Measurements from ENCODE around the gene PIGT. TPM values are rescaled to one million over a fixed set of nuclear protein-coding genes. Genes with fewer than 3 reads are reported as not detected.

The PIGT gene
- polyA plus RNA-seq, 1 of the 3 experiments (the other 2 are of a cell fraction): 144 TPM

GRCh38 chr20:45374101-45374467 is 41.9 kb upstream of the PIGT start:
- no peak for DNase-seq

GRCh38 chr20:45374966-45375365 is 41.0 kb upstream of the PIGT start:
- CTCF ChIA-PET: interaction anchor here (0.7 to 15.6 kb wide), 12 partner anchors 12 to 396 kb away, joined by 3 to 143 read pairs (median 10); partner anchors contain the start of genes DBNDD2 and SYS1
- DNase-seq: no peak
- TF ChIP-seq RXRA (IDR thresholded peaks at IDR 0.05; ENCODE audit: borderline replicate concordance, low read depth) (no peak), FOXM1 (IDR thresholded peaks at IDR 0.05; ENCODE audit: low read depth) (no peak)

More at GRCh38 chr20:45374101-45374467, 41.9 kb upstream of the PIGT start:
- no peaks in the 10 kb centered on the region for H3K4me1 ChIP-seq (ENCODE audit: control insufficient read depth in 1 of 2, insufficient read depth in 2 of 2, low read depth in 1 of 2, low read length in 1 of 2)
- H3K4me3 ChIP-seq (ENCODE audit: low read depth in 2 of 2, low read length in 1 of 2): no peak overlapping the region
- no peak overlapping the region for H2AFZ ChIP-seq (ENCODE audit: low read depth)
- TF ChIP-seq CTCF (IDR thresholded peaks at IDR 0.05): 0 out of 2 replicates have a peak, but pooled peaks have one; percentile 6
- no peak for TF ChIP-seq PBX3 (IDR thresholded peaks at IDR 0.05)
- H3K79me2 ChIP-seq (ENCODE audit: insufficient read depth): no peaks in the 10 kb centered on the region
- no peaks in the 10 kb centered on the region for H3K27me3 ChIP-seq (ENCODE audit: insufficient read depth)
- no peak overlapping the region for H3K9ac ChIP-seq
- no peaks in the 10 kb centered on the region for H3K9me2 ChIP-seq
- ChIA-PET POLR2A (interaction anchor here (1.1 to 1.2 kb wide), 2 partner anchors 53 to 63 kb away, joined by 4 to 5 read pairs; no protein-coding TSS in a partner anchor), CTCF (interaction anchor here (0.6 to 15.6 kb wide), 33 partner anchors 10 to 1518 kb away, joined by 3 to 143 read pairs (median 5); partner anchors contain the start of genes DBNDD2, PIGT and SYS1)
- H3K27ac ChIP-seq (ENCODE audit: low read depth in 2 of 2, low read length in 1 of 2): no peak overlapping the region
- H3F3A ChIP-seq (replicated peaks; ENCODE audit: insufficient read depth): no peaks in the 10 kb centered on the region
- H3K4me2 ChIP-seq: no peak overlapping the region
- no peaks in the 10 kb centered on the region for H4K20me1 ChIP-seq (ENCODE audit: insufficient read depth)
- peaks cover 2 to 9% of the 10 kb centered on the region in 2 experiments for H3K36me3 ChIP-seq (replicated peaks in 1 of 2; ENCODE audit: control insufficient read depth in 1 of 2, insufficient read depth in 2 of 2, low read length in 1 of 2)
- 74% methylated on average over 9 of the region's 9 CpGs for WGBS (ENCODE audit: low lambda C conversion rate)
- no peaks in the 10 kb centered on the region for H3K9me3 ChIP-seq

GRCh38 chr20:45377269-45377668 is 38.7 kb upstream of the PIGT start:
- POLR2A ChIA-PET: no interaction called here
- CTCF ChIA-PET: interaction anchor here (1.2 to 15.6 kb wide), 5 partner anchors 11 to 394 kb away, joined by 3 to 143 read pairs (median 6); partner anchors contain the start of gene SYS1
- Histone ChIP-seq H3K27ac (ENCODE audit: low read depth in 2 of 2, low read length in 1 of 2) (no peak overlapping the region), H3K27me3 (ENCODE audit: insufficient read depth) (no peaks in the 10 kb centered on the region), H3K9me3 (no peaks in the 10 kb centered on the region), H3K79me2 (ENCODE audit: insufficient read depth) (no peaks in the 10 kb centered on the region), H3K4me3 (ENCODE audit: low read depth in 2 of 2, low read length in 1 of 2) (no peak overlapping the region), H3K9me2 (no peaks in the 10 kb centered on the region), H3K4me2 (no peak overlapping the region), H3K4me1 (ENCODE audit: control insufficient read depth in 1 of 2, insufficient read depth in 2 of 2, low read depth in 1 of 2, low read length in 1 of 2) (no peaks in the 10 kb centered on the region), H2AFZ (ENCODE audit: low read depth) (no peak overlapping the region), H3K9ac (no peak overlapping the region), H4K20me1 (ENCODE audit: insufficient read depth) (no peaks in the 10 kb centered on the region), H3K36me3 (replicated peaks in 1 of 2; ENCODE audit: control insufficient read depth in 1 of 2, insufficient read depth in 2 of 2, low read length in 1 of 2) (no peaks in the 10 kb centered on the region), H3F3A (replicated peaks; ENCODE audit: insufficient read depth) (no peaks in the 10 kb centered on the region)
- no peak for DNase-seq
- WGBS (ENCODE audit: low lambda C conversion rate): 95% methylated on average over 9 of the region's 11 CpGs
- TF ChIP-seq IRF3 (IDR thresholded peaks at IDR 0.05; ENCODE audit: low read depth, low read length) (no peak), USF1 (IDR thresholded peaks at IDR 0.05; ENCODE audit: borderline replicate concordance, low read depth) (no peak)

More at GRCh38 chr20:45374966-45375365, 41.0 kb upstream of the PIGT start:
- no peaks in the 10 kb centered on the region for H4K20me1 ChIP-seq (ENCODE audit: insufficient read depth)
- H3K9me3 ChIP-seq: no peaks in the 10 kb centered on the region
- H3K4me3 ChIP-seq (ENCODE audit: low read depth in 2 of 2, low read length in 1 of 2): no peak overlapping the region
- no peaks in the 10 kb centered on the region for H3K79me2 ChIP-seq (ENCODE audit: insufficient read depth)
- POLR2A ChIA-PET: no interaction called here
- H3K4me2 ChIP-seq: no peak overlapping the region
- H2AFZ ChIP-seq (ENCODE audit: low read depth): no peak overlapping the region
- H3K9me2 ChIP-seq: no peaks in the 10 kb centered on the region
- no peaks in the 10 kb centered on the region for H3F3A ChIP-seq (replicated peaks; ENCODE audit: insufficient read depth)
- no peaks in the 10 kb centered on the region for H3K36me3 ChIP-seq (replicated peaks in 1 of 2; ENCODE audit: control insufficient read depth in 1 of 2, insufficient read depth in 2 of 2, low read length in 1 of 2)
- H3K27me3 ChIP-seq (ENCODE audit: insufficient read depth): no peaks in the 10 kb centered on the region
- H3K4me1 ChIP-seq (ENCODE audit: control insufficient read depth in 1 of 2, insufficient read depth in 2 of 2, low read depth in 1 of 2, low read length in 1 of 2): no peaks in the 10 kb centered on the region
- 96% methylated on average over 14 of the region's 14 CpGs for WGBS (ENCODE audit: low lambda C conversion rate)
- no peak overlapping the region for H3K27ac ChIP-seq (ENCODE audit: low read depth in 2 of 2, low read length in 1 of 2)
- H3K9ac ChIP-seq: no peak overlapping the region

All from SK-N-SH (cell line).